ENCODE measurements around the gene RDH5. TPM values are rescaled to one million over a fixed set of nuclear protein-coding genes. Genes with fewer than 3 reads are reported as not detected.

The RDH5 gene
- total RNA-seq, 1 experiment from 2014 or later: 3.2 TPM

DNA sequence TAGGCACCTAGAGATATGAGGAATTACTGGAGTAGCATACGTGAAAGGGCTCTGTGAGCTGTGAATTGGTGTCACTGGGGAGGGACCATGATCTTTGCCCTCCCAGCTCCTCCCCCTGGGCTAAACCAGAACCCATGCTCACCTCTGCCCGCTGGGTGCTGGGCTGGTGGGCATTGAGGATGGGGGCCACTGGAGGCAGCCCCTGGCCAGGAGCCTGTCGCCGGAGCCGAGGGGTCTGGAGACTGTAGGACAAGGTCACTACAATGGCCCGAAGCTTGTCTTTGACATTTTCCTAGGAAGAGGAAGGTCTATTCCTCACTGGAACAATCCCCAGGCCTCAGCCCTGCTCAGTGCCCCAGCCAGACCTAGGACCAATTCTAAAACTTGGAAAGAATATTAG, 24.1 kb upstream of the RDH5 start:
- DNase-seq (ENCODE audit: low read depth): no peak

DNA sequence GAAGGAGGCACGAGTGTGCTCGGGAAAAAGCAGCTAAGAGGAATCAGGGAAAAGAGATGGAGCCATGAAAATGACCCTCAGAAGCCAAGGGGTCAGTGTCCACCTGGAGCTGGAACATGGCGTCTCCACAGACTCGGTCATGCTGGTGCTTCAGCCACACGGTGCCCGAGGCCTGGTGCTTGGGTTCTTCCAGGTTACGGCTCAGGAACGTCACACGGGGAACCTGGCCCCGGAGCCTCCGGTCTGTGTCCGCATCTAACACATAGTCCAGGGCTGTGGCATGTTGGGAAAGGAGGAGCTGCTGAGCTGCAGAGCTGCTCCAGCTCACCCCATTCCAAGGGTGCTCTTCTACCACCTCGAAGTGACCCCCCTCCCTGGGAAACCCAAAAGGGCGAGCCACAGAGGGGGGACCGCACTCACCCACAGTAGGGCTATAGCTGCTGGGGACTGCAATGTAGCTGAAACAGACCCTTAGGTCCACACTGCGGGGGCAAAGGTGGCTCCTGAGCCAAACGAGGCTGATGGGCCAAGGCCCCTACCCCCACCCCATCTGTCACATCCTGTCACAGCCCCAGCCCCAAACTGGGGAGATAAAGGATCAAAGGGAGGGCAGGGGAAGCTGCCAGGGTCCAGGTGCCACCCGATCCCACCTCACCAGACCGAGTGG, 23.3 kb upstream of the RDH5 start:
- no peak for DNase-seq (ENCODE audit: low read depth)

DNA sequence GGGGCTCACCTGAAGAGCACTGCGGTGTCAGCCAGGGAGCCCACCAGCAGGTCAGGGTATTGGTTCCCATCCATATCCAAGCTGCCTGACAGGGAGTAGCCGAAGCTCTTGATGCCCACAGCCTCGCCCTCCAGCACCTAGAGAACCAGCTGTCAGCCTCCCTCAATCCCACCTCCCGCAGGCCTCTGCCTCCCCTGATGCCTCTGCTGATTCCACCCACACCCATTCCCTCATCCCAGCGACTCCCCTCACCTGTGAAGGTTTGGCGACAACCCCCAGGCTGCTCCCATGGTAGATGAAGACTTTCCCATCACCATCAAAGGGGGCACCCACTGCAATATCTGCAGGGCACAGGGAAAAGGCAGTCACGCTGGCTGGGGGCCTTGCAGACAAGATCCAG, 22.5 kb upstream of the RDH5 start:
- DNase-seq (ENCODE audit: low read depth): no peak

DNA sequence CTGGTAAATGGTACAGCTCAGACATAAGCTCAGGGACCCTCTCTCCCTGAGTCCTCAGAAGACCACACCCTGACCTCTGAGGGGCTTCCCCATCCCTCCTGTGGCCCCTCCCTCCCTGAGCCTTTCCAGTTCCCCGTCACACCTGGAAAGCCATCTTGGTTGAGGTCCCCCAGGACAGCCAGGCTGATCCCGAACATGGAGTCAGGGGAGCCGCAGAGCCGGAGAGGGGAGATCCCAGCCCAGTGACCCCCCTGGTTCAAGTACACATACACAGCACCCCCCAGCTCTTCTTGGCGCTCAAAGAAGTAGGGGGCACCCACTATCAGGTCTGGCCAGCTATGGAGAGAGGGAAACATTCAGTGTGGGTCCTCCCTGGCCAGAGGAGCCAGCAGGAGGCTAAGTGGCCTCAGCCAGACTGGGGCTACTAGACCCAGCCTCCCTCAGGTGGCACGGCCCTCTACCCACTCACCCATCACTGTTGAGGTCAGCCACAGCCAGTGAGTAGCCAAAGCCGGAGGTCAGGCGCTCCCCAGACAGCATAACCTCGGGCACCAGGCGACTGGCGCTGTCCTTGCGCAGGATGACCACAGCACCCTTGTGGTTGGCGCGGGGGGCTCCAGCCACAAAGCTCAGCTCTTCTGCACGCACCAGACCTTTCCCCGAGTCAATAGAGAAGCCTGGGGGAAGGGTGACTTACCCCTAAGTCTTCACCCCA, 21.8 kb upstream of the RDH5 start:
- no peak for DNase-seq (ENCODE audit: low read depth)

DNA sequence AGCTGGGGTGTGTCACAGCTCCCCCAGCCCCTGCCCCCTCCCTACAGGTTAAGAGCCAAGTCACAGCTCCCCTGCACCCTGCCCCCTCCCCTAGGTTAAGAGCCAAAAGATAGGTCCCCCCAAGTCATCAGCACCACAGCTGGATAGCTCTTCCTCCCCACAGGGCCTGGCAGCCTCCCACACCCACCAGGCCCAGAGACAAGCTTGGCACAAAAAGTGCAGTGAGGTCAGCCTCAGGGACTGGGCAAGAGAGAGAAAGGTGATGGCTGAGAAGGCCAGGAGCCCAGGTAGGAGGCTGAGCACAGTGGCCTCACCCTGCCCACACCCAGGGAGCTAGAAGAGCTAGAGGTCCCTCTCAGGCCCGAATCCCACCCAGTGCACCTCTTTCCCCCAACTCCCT, 21.2 kb upstream of the RDH5 start:
- no peak for DNase-seq (ENCODE audit: low read depth)

DNA sequence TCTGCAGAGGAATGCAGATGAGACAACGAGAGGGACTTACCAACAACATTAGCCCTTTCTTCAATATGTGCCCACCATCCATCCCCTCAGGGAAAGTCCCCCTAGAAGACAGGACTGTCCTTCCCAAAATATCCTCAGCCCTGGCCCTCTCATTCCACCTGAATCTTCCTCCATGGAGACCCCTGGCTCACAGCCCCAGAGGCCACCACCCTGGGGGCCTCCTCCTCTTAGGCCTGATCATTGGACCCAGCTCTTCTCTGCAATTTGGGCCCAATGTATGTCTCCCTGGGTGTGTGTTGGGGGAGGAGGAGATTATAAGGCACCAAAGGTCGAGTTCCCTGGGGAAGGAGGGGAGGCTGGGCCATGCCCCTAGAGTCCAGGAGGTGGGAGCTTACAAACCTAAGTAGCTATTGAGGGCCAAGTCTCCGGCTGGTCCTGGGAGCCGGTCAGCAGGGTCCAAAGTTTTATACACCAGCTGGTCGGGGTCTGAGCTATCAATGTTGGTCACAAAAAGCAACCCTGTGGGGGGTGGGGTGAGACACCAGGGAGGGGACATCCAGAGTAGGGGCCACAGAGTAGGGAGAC, 20.6 kb upstream of the RDH5 start:
- no peak for DNase-seq (ENCODE audit: low read depth)

DNA sequence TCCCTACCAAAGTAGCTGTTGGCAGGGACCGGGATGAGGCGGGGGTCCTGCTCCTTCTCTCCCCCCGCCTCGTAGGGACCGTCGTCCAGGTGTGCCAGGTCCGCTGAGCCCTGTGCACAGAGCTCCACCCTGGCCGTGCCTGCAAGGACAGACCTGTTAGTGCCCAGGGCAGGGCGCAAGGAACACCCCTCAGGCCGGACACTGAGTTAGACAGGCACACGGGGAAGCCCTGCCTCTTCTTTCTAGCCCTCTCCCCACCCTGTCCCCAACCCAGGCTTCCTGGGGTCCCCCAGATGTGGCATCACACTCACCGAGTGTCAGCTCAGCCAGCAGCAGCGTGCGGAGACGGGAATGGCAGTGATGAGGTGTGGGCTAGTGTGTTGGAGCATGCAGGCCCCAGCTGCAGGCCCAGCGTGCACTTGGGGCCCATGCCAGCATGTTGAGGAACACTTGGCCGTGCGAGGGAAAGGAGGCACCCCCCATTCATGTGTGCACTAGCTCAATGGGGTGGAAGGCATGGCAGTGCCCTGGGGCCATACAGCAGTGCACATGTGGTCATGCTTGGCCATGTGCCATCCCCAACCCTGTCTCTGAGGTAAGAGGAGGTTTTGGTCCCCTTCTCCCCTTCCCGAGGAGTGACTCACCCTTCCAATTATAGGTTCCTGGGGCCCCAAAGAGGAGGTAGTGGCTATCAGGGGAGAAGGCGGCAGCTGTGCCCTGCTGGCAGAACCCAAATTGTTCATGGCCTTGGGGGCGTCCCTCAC, 19.8 kb upstream of the RDH5 start:
- peak; percentile 91 for DNase-seq (ENCODE audit: low read depth)

DNA sequence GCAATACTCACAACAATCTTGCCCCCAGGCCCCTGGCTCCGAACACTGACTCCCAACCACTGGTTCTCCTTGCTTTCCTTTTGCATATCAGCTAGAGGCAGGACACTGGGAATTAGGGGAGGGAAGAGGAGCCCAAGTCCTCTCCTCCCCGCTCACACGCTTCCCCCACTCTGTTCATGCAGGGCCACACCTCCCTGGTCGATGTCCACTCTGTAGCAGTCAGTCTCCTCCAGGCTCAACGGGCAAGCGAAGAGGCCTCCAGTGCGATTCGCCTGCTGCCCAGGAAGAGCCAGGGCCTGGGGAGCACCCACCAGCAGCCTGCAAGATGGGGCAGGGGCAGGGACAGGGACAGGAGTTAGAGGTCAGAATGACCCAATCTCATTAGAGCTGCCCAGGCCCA, 17.3 kb upstream of the RDH5 start:
- DNase-seq (ENCODE audit: low read depth): no peak

DNA sequence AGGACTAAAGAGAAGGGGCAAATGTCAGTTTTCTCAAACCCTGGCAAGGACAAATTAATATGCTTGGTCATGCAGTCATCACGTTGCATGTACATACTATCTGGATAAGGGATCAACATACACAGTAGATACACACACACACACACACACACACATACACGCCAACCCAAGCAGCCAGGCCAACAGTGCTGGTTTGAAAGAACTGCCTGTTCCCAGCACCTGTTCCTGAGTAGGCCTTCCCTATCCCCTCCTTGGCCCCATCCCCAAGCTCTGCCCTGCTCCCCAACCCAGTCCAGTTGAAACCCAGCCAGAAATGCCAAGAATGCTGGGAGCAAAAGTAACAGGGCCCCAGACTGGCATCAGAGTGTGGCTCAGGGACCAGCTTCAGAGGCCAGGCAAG, 16.9 kb upstream of the RDH5 start:
- DNase-seq (ENCODE audit: low read depth): no peak

DNA sequence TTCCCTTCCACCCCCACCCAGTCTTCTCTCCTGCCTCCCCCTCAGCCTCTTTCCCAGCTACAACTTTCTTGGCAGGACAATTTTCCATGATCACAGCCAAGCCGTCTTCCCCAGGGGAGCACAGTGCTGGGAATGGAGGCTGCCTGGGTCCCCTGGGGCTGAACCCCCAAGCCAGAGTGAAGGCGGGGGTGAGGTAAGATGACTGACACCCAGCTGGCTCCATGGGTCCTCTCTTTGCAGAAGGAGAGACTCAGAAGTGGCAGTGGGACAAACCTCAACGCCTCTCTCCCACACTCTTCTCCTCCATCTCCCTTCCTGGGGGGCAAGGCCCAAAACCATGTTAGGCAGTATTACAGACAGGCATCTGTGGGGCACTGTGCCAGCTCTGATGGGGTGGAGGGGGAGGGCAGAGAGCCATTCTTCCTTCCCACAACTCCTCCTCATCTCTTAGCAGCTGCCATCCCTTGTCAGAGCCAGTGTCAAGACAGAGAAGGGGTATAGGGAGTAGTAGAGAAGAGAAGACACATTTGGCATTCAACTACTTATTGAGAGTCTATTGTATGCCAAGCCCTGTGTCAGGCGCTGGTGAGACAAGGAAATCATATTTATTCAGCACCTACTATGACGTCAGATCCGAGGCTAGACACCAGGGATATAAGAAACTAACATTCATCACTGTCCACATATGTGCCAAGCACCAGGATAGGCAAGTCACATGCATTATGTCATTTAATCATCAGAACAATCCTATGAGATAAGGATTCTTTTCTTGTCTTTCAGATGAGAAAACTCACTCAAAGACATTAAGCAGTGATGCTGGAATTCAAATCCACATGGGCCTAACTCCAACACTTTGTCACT, 16.1 kb upstream of the RDH5 start:
- DNase-seq (ENCODE audit: low read depth): no peak

DNA sequence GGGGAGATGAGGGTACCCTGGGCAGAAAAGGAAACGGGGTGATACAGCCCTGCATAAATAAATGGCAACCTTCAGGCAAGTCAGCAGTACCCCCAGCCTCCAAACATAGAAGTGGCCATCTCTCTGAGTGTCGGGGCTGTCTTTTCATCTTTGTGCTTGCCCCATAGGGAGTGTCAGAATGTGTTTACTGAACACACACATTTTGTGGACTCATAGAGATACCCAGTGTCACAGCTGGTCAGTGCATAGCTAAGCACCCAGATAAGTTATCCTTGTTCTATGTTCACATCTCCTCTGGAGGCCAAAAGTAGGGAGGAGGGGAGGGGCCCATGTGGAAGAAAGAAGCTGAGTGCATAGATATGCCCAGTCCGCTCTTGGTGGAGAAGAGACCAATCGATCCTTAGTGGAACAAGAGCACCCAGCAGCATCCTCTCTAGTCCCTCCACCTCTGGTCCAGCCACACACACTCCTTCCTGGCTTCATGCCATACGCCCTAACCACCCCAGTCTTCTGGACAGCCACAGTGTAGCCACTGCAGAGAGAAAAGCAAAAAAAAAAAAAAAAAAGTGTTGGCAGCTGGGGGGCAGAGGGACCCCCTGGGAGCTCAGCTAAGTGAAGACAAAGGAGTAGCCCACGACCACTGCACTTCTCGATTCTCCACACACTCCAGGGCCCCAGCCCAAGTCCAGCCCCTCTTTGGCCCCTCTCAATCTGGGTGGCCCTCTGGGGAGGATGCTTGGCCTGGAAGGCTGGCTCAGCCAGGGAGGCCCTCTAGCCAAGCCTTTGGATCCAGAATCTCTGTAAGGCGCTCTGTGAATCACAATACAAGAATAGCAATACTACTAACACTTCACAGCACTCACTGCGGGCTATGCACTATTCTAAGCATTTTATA, 15.1 kb upstream of the RDH5 start:
- no peak for DNase-seq (ENCODE audit: low read depth)

DNA sequence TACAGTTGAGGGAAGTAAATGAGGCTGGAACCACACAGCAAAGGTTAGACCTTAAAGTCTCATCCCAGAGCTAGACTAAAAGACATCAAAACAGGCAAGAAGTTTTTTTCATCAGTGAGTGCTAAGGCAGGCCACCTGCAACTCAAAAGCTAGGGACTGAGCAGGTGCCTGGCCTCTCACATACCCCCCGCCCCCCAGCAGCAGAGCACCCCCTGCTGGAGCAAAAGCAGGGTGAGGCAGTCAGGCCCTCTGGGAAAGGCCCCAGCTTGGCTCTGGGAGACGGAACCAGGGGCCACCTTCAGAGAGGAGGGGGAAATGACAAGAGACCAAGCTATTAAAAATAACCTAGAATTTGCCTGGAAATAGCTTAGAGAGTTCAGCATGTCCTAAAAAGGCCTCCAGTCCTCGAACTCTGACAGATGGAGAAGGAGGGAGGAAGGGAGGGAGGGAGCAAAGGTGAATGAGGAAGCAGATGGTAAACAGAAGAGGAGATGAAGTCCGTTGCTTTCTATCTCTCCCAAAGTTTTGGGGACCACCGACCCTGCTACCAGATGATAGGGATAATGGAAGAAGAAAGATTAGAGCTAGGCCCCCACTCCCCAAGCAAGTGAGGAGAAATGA, 14.3 kb upstream of the RDH5 start:
- DNase-seq (ENCODE audit: low read depth): no peak

DNA sequence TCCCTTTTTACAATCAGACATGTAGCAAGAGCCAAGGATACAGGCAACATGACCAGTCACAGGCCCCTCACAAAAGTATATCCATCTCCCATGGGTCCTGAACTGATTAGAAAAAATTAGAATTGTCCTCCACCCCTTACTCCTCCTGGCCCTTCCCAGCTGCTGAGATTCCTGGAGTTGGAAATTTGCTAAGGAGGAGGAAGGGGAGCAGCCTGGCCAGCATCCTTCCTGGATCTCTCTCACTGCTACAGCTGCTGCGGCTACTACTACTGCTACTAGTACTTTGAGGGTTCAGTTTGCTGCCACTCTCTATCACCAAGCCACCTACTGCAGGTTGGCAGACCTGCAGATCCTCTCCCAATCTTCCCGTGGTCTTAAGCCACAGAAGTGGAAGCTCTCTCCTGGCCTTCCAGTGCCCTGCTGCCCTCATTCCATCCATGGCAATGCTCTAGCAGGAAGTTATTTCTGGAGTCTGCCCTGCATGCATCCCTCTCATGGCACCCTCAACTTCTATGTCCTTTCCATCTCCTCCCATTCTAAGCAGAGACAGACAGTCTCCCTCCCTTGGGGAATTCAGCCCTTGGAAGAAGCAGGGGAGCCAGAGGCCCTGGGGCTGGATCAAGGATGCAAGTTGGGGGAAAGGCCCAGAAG, 13.5 kb upstream of the RDH5 start:
- no peak for DNase-seq (ENCODE audit: low read depth)

DNA sequence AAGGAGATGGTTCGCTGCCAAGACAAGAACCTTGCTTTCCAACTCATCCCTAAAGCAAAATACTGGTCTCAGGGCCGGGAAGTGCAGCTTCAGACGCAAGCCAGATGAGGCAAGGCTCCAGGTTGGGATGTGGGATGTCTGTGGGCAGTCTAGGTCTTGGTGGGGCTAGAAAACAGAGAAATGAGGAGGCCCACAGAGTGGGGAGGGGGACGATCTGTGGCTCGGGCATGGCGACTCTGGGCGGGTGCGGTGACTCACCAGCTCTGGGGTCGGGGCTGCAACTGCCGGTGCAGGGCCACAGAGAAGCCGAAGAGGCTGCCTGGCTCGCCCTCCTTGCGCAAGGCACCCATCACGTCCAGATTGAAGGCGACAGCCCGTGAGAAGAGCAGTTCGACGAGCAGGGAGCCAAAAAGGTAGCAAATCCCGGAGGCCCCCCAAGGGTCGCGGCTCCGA, 12.9 kb upstream of the RDH5 start:
- no peak for DNase-seq (ENCODE audit: low read depth)

DNA sequence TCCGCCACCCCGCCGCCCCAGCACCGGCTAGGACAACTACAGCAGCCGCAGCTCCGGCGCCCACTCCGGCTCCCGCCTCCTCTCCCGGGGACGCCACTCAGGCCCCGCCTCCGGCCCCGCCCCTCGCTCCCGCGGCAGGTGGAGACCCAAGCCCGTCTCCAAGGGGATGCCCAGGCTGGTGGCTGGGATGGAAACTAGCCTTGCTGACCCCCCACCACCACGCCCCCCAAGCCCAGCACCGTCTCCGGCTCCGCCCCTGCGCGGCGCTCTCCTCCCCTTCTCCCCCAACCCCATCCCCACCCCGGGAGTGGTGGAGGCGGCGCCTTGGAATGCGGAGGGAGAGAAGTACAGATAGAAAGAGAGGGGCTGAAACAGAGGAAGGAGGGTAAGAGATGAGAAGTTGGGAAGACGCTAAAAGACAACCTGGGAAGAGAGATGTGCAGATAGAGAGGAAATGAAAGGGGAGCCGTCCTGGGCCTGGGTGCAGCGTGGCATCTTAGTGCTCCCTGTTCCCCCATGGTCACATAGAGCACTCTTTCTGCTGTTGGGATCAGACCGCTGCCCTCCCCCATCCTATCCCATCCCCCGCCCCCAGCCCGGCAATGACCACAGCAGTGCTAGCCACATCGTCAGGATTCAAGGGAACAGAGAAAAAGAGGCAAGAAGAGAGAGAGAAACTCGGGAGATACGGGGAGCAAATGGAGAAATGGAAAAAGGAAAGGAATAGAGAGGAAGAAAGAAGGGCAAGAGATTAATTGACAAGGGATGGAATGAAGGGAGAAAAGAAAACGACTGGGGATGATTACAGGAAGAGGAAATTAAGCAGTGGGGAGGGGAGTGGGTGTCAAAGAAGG, 12.1 kb upstream of the RDH5 start, which contains the start of gene ITGA7:
TSS of gene ITGA7 (minus strand) at position 64 of the 854 bp plus-strand sequence. CDS start 222 bp downstream, outside the sequence.
- peak; percentile 42 for DNase-seq (ENCODE audit: low read depth)

DNA sequence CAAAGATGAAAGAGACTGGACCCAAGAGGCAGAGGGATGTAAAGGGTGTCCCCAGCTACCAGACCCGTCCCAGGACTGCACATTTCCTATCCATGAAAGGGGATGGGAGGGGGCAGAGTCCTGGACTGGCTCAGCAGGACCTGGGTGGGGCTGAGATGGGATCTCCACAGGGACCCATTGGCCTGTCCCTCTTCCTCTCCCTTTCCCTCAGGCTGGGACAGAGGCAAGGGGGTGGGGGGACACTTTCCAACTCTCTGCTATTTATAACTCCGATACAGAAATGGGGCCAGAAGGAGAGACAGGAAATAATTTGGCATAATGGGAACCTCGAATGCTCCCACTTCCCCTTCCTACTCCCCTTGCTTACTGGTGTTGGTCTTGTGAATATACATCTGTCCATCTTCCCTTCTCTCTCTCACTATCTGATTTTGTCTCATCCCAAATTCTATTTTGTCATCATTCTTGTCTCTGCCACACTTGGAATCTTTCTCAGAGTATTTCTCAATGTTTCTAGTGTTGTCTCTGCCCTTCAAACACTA, 11.4 kb upstream of the RDH5 start:
- DNase-seq (ENCODE audit: low read depth): no peak

DNA sequence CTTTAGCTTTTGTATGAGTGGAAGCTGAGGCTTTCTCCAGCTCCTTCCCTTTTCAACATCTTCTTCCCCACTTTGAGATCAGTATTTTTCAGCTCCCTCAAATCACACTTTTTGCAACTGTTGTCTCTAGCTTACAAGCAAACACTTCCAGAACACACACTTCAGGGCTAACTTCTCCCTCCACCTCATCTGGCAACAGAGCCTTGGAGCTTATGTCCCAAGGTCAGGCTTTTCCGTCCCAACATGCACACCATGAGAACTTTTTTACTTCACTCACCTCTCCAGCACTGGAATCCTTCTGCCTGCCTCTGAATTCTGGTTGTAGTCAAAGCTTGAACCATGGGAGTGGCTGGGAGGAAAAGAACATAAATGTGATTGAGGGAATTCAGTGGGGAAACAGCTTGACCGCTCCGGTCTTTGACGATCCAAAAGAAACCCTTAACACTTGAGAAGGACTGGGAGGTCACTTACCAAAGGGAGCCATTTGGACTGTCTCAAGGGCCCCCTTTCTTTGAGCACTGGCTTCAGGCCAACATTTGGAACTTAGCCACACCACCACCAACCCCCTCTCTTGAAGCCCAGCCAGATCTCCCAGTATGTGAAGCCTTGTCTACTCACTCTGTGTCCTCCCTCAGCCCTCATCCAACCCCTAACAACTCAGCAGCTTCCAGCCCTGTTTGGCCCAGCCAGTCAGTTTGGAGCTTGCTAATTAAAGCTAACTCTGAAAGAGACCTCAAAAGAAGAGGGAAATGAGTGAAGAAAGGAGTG, 8.2 kb upstream of the RDH5 start:
- DNase-seq (ENCODE audit: low read depth): no peak
